ENCODE results near the gene EMC9. TPM values are rescaled to one million over a fixed set of nuclear protein-coding genes. Genes with fewer than 3 reads are reported as not detected.

EMC9 gene, protein sequence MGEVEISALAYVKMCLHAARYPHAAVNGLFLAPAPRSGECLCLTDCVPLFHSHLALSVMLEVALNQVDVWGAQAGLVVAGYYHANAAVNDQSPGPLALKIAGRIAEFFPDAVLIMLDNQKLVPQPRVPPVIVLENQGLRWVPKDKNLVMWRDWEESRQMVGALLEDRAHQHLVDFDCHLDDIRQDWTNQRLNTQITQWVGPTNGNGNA
- polyA plus RNA-seq: 18.2 TPM

DNA sequence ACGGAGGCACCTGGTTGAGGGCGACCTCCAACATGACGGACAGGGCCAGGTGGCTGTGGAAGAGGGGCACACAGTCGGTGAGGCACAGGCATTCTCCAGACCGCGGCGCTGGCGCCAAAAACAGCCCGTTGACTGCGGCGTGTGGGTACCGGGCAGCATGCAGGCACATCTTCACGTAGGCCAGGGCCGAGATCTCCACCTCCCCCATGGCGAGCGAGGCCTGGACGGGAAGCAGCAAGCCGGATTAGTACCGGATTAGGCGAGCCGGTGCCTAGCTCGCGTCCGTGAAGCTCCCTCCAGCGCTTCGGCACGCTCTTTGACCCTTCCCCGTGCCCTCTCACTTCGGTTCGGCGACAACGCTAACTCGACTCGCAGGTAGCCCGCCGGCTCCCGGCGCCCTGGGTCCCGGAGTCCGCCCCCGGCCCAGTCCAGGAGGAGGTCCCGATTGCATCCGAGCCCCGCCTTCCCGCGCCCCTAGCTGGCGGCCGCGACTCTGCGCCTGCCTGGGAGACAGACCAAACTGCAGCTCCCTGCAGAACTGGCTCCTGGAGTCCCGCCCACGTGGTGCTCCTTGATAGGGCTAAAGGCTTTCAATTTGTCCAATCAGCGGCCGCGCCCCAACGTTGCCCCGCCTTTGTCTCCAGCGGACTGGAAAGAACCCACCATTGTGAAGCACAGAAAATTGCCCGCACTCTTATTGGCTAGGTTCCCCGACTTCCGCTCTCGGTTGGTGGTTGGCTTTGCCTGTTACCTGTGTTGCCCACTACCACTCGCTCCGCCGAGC lies at the start of gene EMC9:
Gene EMC9, minus strand, starts transcription at position 495 of the 784 bp plus-strand sequence. Its CDS starts 287 bp downstream, at position 208.
- H3K27ac Mint-ChIP-seq: peak within 1 kb of the TSS; percentile 84 to 95 (median 93)
- H3K4me3 Mint-ChIP-seq: peak within 1 kb of the TSS; percentile 91 to 98 (median 95)
- H3K36me3 Mint-ChIP-seq: peaks cover 6% of the 10 kb centered on the region
- peaks cover 20 to 45% (median 33%) of the 10 kb centered on the region in 3 donors for H3K4me1 Mint-ChIP-seq
- H3K27me3 Mint-ChIP-seq: no peaks in the 10 kb centered on the region
- no peaks in the 10 kb centered on the region for H3K9me3 Mint-ChIP-seq

DNA sequence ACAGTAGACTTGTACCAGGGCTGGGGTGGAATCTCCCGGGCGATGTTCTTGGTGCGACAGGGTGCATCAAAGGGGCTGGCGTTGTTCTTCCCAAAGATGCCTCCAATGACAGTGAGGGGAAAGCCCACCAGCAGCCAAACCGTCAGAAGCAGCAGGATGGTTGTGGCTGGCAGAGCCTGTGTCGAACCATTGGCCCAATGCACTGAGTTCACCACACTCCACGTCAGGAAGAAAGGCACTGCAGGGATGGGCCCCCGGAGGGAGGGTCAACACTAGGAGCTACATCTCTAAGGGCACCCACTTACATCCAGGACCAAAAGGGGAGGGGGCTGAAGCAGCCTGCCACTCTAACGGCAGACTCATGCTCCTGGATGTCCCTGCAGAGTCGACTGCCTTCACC lies 49.0 kb upstream of the EMC9 start:
- Mint-ChIP-seq H3K4me3 (peak overlapping the region in 1 of 4 donors; percentile 100), H3K9me3 (no peaks in the 10 kb centered on the region), H3K36me3 (peaks cover 1% of the 10 kb centered on the region), H3K27ac (peak overlapping the region in 1 of 3 donors; percentile 99), H3K4me1 (peaks cover 25 to 26% (median 25%) of the 10 kb centered on the region in 3 donors), H3K27me3 (no peaks in the 10 kb centered on the region)

DNA sequence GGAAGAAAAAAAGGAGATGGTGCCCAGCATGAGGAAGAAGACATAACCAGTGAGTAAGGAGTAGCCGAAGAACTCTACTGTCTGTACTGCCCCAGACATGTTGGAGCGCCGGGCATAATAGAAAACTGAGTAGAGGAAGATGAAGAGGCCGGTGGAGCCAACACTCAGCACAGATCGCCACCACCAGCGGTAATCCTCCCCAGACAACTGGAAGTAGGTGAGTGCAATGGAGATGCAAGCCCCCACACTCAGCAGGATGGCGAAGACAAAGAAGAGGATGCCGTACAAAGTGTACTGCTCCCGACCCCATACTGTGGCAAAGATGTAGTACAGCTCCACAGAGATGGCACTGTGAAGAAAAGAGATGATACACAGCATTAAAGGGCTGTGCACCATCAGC lies 48.1 kb upstream of the EMC9 start:
- Mint-ChIP-seq H3K4me1 (peaks cover 22 to 24% (median 23%) of the 10 kb centered on the region in 3 donors), H3K9me3 (no peaks in the 10 kb centered on the region), H3K27ac (peak overlapping the region; percentile 88 to 99 (median 95)), H3K36me3 (peaks cover 1% of the 10 kb centered on the region), H3K27me3 (no peaks in the 10 kb centered on the region), H3K4me3 (peak overlapping the region in 2 of 4 donors; percentile 48 to 100)

DNA sequence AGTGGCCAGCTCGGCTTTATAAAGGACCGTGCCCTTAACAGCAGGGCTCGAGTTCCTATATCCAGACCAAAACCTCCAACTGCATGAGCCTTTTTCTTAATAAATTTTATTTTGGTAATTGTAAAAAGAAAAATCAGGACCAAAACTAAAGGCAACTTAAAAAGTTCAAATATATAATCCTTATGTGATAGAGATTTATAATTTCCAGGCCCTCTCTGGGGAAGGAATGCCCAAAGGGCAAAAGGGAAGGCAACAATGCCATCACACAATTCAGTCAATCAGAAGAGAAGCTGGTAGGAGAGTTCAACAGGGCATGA lies 47.6 kb upstream of the EMC9 start:
- Mint-ChIP-seq H3K27ac (peak overlapping the region; percentile 88 to 99 (median 95)), H3K36me3 (peaks cover 1% of the 10 kb centered on the region), H3K9me3 (no peaks in the 10 kb centered on the region), H3K4me3 (peak overlapping the region; percentile 90 to 100 (median 96)), H3K27me3 (no peaks in the 10 kb centered on the region), H3K4me1 (peaks cover 18 to 19% (median 18%) of the 10 kb centered on the region in 3 donors)

DNA sequence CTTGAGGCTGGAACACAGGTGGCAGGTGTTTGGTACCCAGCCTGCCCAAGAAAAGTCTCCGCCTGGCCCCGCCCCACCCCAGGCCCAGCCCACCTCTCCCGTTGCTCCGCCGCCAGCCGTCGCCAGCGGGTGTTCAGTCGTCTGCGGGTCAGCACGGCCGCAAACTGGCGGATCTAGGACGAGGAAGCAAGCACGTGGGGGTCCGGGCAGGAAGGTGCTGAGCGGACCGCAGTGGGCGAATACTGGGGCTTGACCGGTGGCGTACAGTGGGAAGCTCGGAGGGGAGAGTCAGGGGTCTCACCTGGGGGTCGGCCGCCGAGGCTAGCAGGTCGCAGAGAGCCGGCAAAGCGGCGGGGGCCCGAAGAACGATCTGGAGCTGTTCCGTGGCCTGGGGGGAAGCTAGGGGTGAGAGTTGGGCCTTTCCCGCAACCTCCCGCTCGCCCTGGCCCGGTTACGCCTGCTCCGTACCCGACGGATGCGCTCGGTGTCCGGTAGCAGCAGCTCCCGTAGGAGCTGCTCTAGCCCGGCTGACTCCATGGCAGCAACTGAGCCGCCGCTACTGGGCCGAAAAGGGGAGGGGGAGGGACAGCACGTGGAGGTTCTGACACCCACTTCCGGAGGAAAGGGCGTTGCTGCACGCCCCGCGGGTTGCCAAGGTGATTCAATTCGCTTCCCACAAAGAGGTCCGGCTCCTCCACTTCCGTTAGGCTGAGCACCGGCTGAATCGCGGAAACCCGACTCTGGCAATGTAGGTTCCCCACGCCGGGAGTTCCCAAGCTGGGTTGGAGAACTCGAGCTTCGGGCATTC lies 47.1 kb upstream of the EMC9 start, which contains the start of gene IPO4:
Gene IPO4, minus strand, starts transcription at position 566 of the 808 bp plus-strand sequence. Its CDS starts 29 bp downstream, at position 537.
- H3K9me3 Mint-ChIP-seq: no peaks in the 10 kb centered on the region
- H3K27ac Mint-ChIP-seq: peak within 1 kb of the TSS; percentile 88 to 99 (median 95)
- H3K27me3 Mint-ChIP-seq: no peaks in the 10 kb centered on the region
- peaks cover 16 to 18% (median 17%) of the 10 kb centered on the region in 3 donors for H3K4me1 Mint-ChIP-seq
- H3K4me3 Mint-ChIP-seq: peak within 1 kb of the TSS; percentile 90 to 100 (median 96)
- H3K36me3 Mint-ChIP-seq: peaks cover 1% of the 10 kb centered on the region

DNA sequence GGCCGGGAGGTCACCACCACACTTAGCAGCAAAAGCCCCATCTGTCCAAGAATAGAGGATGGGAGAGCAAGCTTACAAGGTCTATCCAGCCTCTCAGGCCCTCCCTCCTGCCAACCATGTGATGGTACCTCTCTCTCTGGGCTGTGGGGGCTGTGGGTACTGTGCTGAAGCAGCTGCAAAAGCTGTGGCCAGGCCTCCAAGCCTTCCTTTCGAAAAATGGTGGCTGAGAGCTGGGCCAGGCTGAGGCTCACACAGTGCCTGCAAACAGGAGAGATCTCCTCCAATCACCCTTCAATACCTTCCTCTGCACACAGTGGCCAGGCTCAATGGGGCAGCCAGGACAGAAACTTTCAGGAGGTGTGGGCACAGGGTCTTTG lies 46.1 kb upstream of the EMC9 start:
- Mint-ChIP-seq H3K27me3 (no peaks in the 10 kb centered on the region), H3K4me1 (peaks cover 15 to 17% (median 16%) of the 10 kb centered on the region in 3 donors), H3K36me3 (peaks cover 1% of the 10 kb centered on the region)

DNA sequence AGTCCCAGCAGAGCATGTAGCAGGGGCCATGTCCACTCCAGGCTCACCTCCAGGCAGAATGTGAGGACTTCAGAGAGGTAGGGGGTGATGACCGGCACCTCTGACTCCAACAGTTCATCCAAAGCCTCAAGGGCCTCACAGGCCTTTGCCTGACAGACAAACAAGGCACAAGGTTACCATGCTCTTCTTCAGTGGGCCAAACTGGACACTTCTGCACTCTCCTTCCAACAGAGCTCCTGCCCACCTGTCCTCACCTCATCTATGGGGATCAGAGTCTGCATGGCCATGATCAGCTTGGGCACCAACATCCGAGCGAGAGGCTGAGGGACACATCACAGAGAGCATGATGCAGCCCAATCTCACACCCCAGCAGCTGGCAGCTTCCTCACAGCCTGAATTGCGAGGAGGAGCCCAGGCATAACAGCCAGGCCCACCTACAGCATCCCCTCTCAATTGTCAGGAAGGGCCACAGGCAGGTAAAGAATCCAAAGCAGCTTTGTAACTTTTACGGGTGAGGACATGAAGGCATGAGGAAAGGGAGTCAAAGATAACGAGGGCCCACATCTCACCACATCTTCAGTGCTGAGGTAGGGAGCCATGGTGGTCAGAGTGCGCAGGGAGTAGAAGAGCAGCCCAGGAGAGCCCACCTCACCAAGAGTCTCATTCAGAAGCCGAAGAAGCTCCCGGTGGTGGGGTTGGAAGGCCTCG lies 45.6 kb upstream of the EMC9 start:
- H3K4me1 Mint-ChIP-seq: peaks cover 11 to 14% (median 13%) of the 10 kb centered on the region in 3 donors
- peaks cover 1% of the 10 kb centered on the region for H3K36me3 Mint-ChIP-seq
- no peaks in the 10 kb centered on the region for H3K27me3 Mint-ChIP-seq
- no peaks in the 10 kb centered on the region for H3K9me3 Mint-ChIP-seq
- H3K4me3 Mint-ChIP-seq: peak overlapping the region; percentile 34 to 100 (median 79)
- H3K27ac Mint-ChIP-seq: peak overlapping the region in 2 of 3 donors; percentile 96 to 99

More for the DNA sequence above, 46.1 kb upstream of the EMC9 start:
- H3K27ac Mint-ChIP-seq: peak overlapping the region in 2 of 3 donors; percentile 88 to 99
- peak overlapping the region; percentile 84 to 100 (median 94) for H3K4me3 Mint-ChIP-seq
- H3K9me3 Mint-ChIP-seq: no peaks in the 10 kb centered on the region

DNA sequence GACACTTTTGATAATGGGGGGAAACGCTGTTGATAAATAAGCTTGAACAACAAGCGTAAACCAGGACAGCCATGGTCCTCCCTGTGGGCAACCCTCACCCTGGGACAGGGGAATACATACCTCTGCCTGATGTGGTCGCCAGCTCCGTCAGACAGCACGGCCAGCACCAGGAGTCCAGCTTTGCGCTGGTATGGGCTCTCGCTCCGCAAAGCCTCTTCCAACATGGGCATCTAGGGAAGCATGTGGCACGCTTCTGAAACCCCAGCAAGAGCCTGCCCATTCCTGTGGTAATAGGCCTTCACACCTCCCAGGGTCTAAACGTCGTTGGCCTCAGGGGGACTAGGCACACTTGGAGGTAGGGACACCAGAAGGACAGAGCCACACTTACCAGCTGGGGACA lies 44.4 kb upstream of the EMC9 start:
- no peak overlapping the region for H3K4me3 Mint-ChIP-seq
- H3K27ac Mint-ChIP-seq: peak overlapping the region in 1 of 3 donors; percentile 84
- no peaks in the 10 kb centered on the region for H3K9me3 Mint-ChIP-seq
- H3K27me3 Mint-ChIP-seq: no peaks in the 10 kb centered on the region
- H3K36me3 Mint-ChIP-seq: peaks cover 1% of the 10 kb centered on the region
- H3K4me1 Mint-ChIP-seq: peaks cover 11 to 14% (median 13%) of the 10 kb centered on the region in 3 donors

DNA sequence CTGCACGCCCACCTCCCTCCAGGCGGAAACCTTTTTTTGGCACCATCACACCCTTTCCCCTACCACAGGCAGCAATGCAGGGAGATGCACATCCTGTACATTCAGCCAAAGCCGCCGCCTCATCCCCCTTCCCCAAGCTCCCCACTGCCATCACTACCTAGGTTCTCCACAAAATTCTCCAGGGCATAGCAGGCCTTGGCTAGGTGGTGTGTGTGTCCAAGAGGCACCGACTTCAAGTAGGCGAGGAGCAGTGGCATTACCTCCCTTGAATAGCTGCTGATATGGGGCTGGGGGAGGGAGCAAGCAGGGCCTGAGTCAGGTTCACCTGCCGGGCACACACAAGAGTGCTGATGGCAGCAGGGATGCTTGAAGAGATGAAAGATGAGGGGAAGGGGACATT lies 43.6 kb upstream of the EMC9 start:
- Mint-ChIP-seq H3K4me3 (no peak overlapping the region), H3K4me1 (peaks cover 11 to 13% (median 13%) of the 10 kb centered on the region in 3 donors), H3K36me3 (peaks cover 1% of the 10 kb centered on the region), H3K27ac (peak overlapping the region in 1 of 3 donors; percentile 84), H3K27me3 (no peaks in the 10 kb centered on the region), H3K9me3 (no peaks in the 10 kb centered on the region)

DNA sequence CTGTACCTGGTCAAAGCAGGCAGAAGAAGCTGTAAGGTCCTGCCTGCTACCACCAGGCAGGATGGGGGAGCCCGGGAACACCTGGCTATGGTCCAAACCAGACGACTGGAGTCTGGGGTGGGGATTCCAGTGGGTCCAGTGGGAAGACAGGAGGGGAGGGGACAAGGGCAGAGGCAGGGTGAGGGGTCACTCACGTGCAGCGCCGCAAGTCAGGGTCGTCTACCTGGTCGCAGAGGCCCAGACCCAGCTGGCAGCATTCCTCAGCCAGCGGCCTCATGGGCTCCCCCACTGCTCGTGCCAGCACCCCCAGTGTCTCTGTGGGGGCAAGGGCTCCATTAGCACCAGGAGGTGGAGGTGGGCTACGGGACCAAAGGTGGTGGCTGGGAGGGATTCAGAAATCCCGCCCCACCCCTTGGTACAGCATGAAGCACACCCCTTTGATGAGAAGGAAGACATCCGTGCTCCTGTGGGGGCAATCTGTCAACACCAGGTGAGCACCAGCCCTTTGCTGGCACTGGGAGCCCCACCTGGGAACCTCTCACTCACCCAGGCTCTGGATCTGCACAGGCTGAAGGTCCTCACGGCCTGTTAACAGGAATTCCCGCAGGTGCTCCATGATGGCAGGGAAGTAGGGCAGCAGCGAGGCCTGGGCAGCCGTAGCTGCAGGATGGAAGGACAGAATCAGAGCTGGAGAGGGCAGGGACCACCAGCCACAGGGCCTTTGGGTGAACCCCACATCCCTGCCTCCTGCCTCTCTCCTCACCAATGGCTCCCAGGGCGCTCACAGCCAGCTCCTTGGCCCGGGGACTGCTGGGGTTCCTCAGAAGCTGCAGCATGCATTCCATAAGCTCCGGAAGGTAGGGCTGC lies 42.9 kb upstream of the EMC9 start:
- peaks cover 10 to 12% (median 10%) of the 10 kb centered on the region in 3 donors for H3K4me1 Mint-ChIP-seq
- peaks cover 1% of the 10 kb centered on the region for H3K36me3 Mint-ChIP-seq
- H3K27me3 Mint-ChIP-seq: no peaks in the 10 kb centered on the region
- peak overlapping the region in 1 of 4 donors; percentile 17 for H3K4me3 Mint-ChIP-seq
- no peaks in the 10 kb centered on the region for H3K9me3 Mint-ChIP-seq
- peak overlapping the region in 1 of 3 donors; percentile 84 for H3K27ac Mint-ChIP-seq

DNA sequence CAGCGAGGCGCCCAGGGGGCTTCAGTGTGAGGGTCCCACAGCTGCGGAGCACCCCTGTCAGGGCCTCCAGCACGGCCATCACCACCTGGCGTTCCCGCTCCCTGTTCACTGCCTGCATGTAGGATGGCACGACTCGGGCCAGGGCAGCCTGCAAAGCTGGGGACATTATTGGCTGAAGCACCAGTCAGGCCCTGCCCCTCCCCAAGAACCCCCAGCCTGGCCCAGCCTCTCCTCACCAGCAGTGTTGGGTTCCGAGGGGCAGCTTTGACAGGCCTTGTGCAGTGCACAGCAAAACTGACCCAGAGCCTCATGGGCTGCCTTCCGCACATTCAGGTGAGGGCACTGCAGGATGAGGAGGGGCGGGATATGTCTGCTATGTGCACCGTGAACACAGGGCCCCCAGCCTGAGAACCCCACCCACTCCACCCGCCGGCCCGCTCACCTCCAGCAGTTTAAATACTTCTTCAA lies 41.7 kb upstream of the EMC9 start:
- H3K27me3 Mint-ChIP-seq: no peaks in the 10 kb centered on the region
- peaks cover 1% of the 10 kb centered on the region for H3K36me3 Mint-ChIP-seq
- H3K4me1 Mint-ChIP-seq: peaks cover 0 to 9% (median 4%) of the 10 kb centered on the region in 3 donors
- no peaks in the 10 kb centered on the region for H3K9me3 Mint-ChIP-seq
- H3K4me3 Mint-ChIP-seq: no peak overlapping the region
- peak overlapping the region in 2 of 3 donors; percentile 39 to 45 for H3K27ac Mint-ChIP-seq

DNA sequence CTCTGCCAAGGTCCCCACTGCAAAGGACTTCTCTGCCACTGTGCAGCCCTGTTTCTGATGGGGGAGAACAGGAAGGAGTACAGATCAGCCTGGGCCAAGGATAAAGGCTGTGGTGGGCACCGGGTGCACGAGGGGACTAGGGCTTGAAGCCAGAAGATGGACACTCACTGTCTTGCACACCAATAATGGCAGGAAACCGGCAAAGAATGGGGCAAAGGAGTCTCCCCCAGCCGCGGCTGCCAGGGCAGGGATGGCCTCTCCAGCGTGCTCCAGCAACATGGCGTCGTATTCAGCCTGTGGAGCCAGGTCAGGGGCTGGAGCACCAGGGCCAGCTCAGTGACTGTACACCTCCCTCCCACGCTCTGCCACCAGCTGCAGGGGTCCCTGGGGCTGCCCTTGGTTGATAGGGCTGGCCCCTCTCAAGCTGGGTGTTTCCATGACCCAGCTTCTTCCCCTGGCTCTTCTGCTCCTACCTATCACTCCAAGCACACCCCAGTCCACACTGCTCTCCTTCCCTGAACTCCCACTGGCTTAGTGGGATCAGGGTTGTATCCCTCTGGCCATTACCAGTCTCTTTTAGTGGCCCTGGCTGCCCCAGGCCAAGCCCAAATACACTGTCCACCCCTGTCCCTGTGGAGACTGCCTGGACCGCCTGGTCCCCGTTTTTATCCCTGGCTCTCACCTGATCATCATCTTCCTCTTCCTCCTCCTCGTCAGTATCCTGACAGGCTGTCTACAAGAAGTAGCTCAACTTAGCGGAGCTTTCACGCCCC lies 40.9 kb upstream of the EMC9 start:
- no peaks in the 10 kb centered on the region for H3K27me3 Mint-ChIP-seq
- peak overlapping the region in 2 of 3 donors; percentile 16 to 67 for H3K27ac Mint-ChIP-seq
- peaks cover 0 to 3% (median 0%) of the 10 kb centered on the region in 3 donors for H3K4me1 Mint-ChIP-seq
- no peak overlapping the region for H3K4me3 Mint-ChIP-seq
- peaks cover 1% of the 10 kb centered on the region for H3K36me3 Mint-ChIP-seq
- H3K9me3 Mint-ChIP-seq: no peaks in the 10 kb centered on the region

All from IgD-negative memory B cell (primary cell).